K562 (cell line): ENCODE measurements around the gene KCNA10. TPM values are rescaled to one million over a fixed set of nuclear protein-coding genes. Genes with fewer than 3 reads are reported as not detected.

ENCODE experiments used
- ATAC-seq: fragments of 200-7000 bp; cut with Tn5 transposase; 3 replicates; pipeline ENCODE4 v1.9.1; 2020; ENCODE audit warnings: moderate library complexity
- BruUV-seq: library from RNA; stranded (reverse); fragments of 400-500 nt; replicated peaks from 2 replicates; lab custom pipeline; 2021; lab: Mats Ljungman, UMichigan
- CTCF ChIA-PET: fragments of 300-600 bp; formaldehyde crosslinking; extraction: SDS; loops from one replicate; lab custom pipeline; 2021; ENCODE audit warnings: low intra/inter-chr PET ratio; lab: Yijun Ruan, JAX
- POLR2A ChIA-PET: fragments of 300-600, 350-650 bp; sonication (Branson Sonifier 250); formaldehyde crosslinking; extraction: SDS; loops from one replicate; lab custom pipeline; 2021; ENCODE audit warnings: antibody characterized with exemption, inconsistent platforms; lab: Yijun Ruan, JAX
- DNase-seq, 4 experiments: peaks; one replicate each; pipeline versions ENCODE4 v3.0.0 to v3.0.0-alpha.2; 2011 to 2018; ENCODE audit warnings: low spot score in 3 of 4, mixed read lengths in 3 of 4; ENCODE audit errors: extremely low read depth in 1 of 4
- FAIRE-seq: peaks from 2 replicates; lab custom pipeline; 2011; peaks lifted over from hg19 to GRCh38; lab: Jason Lieb, UNC
- H2AFZ ChIP-seq: 2 replicates; pipeline ENCODE4 v1.6.0; 2011; ENCODE audit warnings: low read depth, low read length, control low read depth, inconsistent platforms
- H3K27ac ChIP-seq: fragments of 200-600 bp; 3 replicates; pipeline ENCODE4 v1.8.0; 2011; ENCODE audit warnings: low read depth, mild to moderate bottlenecking, control low read depth, inconsistent platforms, low read length, moderate library complexity, mixed read lengths; ENCODE audit errors: extremely low read depth
- H3K27me3 ChIP-seq, 2 experiments: fragments of 300-600 bp in 1 of 2; 2 replicates in 1 of 2; 3 replicates in 1 of 2; pipeline versions ENCODE4 v1.6.0 to v1.8.0; 2011; ENCODE audit warnings: inconsistent platforms in 2 of 2, low read length in 2 of 2, mild to moderate bottlenecking in 1 of 2, mixed read lengths in 1 of 2, moderate library complexity in 1 of 2; ENCODE audit not compliant: control insufficient read depth in 2 of 2, insufficient read depth in 2 of 2
- H3K36me3 ChIP-seq: fragments of 300-600 bp; 3 replicates; pipeline ENCODE4 v1.8.0; 2011; ENCODE audit warnings: mild to moderate bottlenecking, low read length, inconsistent platforms; ENCODE audit not compliant: control insufficient read depth, insufficient read depth
- H3K4me1 ChIP-seq, 2 experiments: fragments of 200-600 bp in 1 of 2; replicated peaks in 1 of 2; 2 replicates in 1 of 2; 3 replicates in 1 of 2; pipeline versions ENCODE4 v1.5.1 to v1.8.0; 2011; ENCODE audit warnings: inconsistent platforms in 2 of 2, low read length in 2 of 2, mild to moderate bottlenecking in 1 of 2, mixed read lengths in 1 of 2, moderate library complexity in 1 of 2; ENCODE audit not compliant: control insufficient read depth in 2 of 2, insufficient read depth in 2 of 2
- H3K4me2 ChIP-seq: 2 replicates; pipeline ENCODE4 v1.6.1; 2011; ENCODE audit warnings: low read length, control low read depth, inconsistent platforms, mixed read lengths; ENCODE audit not compliant: insufficient read depth
- H3K4me3 ChIP-seq: fragments of 200-600 bp; sonication (generic), shearing (Covaris generic); 2 replicates; pipeline ENCODE4 v1.5.1; 2016; ENCODE audit warnings: control low read depth, inconsistent platforms
- H3K79me2 ChIP-seq: fragments of 200-600 bp; 3 replicates; pipeline ENCODE4 v1.8.0; 2011; ENCODE audit warnings: low read length, inconsistent platforms; ENCODE audit not compliant: control insufficient read depth, insufficient read depth
- H3K9ac ChIP-seq, 2 experiments: 2 replicates each; pipeline versions ENCODE4 v1.6.0 to v1.6.1; 2011; ENCODE audit warnings: low read depth in 2 of 2, low read length in 2 of 2, control low read depth in 1 of 2, inconsistent platforms in 1 of 2, mild to moderate bottlenecking in 1 of 2, mixed read lengths in 1 of 2; ENCODE audit not compliant: insufficient read depth in 1 of 2
- H3K9me1 ChIP-seq: one replicate; pipeline ENCODE4 v1.6.0; 2011; ENCODE audit warnings: inconsistent platforms, mild to moderate bottlenecking, low read length, moderate library complexity; ENCODE audit not compliant: control insufficient read depth, insufficient read depth
- H3K9me3 ChIP-seq: replicated peaks from 2 replicates; pipeline ENCODE4 v1.5.1; 2011; ENCODE audit warnings: low read depth, low read length, inconsistent platforms; ENCODE audit not compliant: control insufficient read depth, insufficient read depth
- H4K20me1 ChIP-seq: replicated peaks from 2 replicates; pipeline ENCODE4 v1.6.1; 2011; ENCODE audit warnings: low read length, inconsistent platforms, mixed read lengths; ENCODE audit not compliant: control insufficient read depth, insufficient read depth
- ADNP ChIP-seq: fragments of 200-800 bp; sonication (Bioruptor generic); IDR thresholded peaks from 2 replicates; pipeline ENCODE4 v1.6.1; 2016; ENCODE audit warnings: missing genetic modification characterization, missing compliant biosample characterization
- CBFA2T2 ChIP-seq: fragments of 450-650 bp; conservative IDR thresholded peaks from 2 replicates; pipeline ENCODE4 v1.6.1; 2017; ENCODE audit warnings: mild to moderate bottlenecking
- KDM2B ChIP-seq: fragments of 250-450 bp; sonication (Bioruptor Pico); IDR thresholded peaks from 2 replicates; pipeline ENCODE4 v1.8.0; 2021; ENCODE audit warnings: mild to moderate bottlenecking, moderate library complexity
- RCOR1 ChIP-seq, 2 experiments: IDR thresholded peaks; 2 replicates each; pipeline ENCODE4 v1.6.1; 2012; ENCODE audit warnings: low read depth in 2 of 2, low read length in 2 of 2, borderline replicate concordance in 1 of 2, improper control_type of control experiment in 1 of 2
- WGBS: fragments of 100-300 bp; shearing (Covaris generic); methylation state at CpG from one replicate; pipeline ENCODE4 v1.1.6; 2016; ENCODE audit warnings: low coverage, mixed read lengths; ENCODE audit not compliant: insufficient coverage; ENCODE audit errors: missing lambda C conversion rate; 5-methylcytosine and 5-hydroxymethylcytosine counted together
- in situ Hi-C: fragments of 300-500 bp; cut with MboI; formaldehyde crosslinking; loops from 4 replicates; pipeline ENCODE4 v1.15.0; 2018; ENCODE audit warnings: inconsistent platforms, mixed read lengths
- intact Hi-C: fragments of 100-400 bp; cut with micrococcal nuclease; formaldehyde crosslinking; loops from 2 replicates; pipeline ENCODE4 v1.14.2; 2022
- polyA plus RNA-seq, 8 experiments: library from polyadenylated mRNA; depleted of rRNA in 4 of 8; stranded (reverse) in 5 of 8; unstranded in 3 of 8; fragments of >200 nt; fragmentation: Nextera tagmentation in 2 of 8; fragmentation: Illumina TruSeq in 1 of 8; extraction: Ambion mirVana in 2 of 8; extraction: Trizol in 1 of 8; gene quantifications; 2 replicates each; pipeline versions ENCODE4 v1.2.1 to v1.2.3, GENCODE V29; 2011 to 2014; ENCODE audit warnings: inconsistent platforms in 1 of 8, missing spikeins in 1 of 8
- total RNA-seq, 7 experiments: library from RNA; depleted of rRNA in 6 of 7; stranded (reverse); fragments of >200 nt in 6 of 7; fragmentation: Illumina TruSeq in 2 of 7; extraction: Trizol in 2 of 7; gene quantifications; 2 replicates each; pipeline versions ENCODE4 v1.2.1 to v1.2.3, GENCODE V29; 2011 to 2021; ENCODE audit warnings: low replicate concordance in 1 of 7

Gene KCNA10
- total and polyA plus RNA-seq, 9 of the 15 experiments (the other 6 are each of a cell fraction or from before 2014, with no cell fraction given): not detected

DNA sequence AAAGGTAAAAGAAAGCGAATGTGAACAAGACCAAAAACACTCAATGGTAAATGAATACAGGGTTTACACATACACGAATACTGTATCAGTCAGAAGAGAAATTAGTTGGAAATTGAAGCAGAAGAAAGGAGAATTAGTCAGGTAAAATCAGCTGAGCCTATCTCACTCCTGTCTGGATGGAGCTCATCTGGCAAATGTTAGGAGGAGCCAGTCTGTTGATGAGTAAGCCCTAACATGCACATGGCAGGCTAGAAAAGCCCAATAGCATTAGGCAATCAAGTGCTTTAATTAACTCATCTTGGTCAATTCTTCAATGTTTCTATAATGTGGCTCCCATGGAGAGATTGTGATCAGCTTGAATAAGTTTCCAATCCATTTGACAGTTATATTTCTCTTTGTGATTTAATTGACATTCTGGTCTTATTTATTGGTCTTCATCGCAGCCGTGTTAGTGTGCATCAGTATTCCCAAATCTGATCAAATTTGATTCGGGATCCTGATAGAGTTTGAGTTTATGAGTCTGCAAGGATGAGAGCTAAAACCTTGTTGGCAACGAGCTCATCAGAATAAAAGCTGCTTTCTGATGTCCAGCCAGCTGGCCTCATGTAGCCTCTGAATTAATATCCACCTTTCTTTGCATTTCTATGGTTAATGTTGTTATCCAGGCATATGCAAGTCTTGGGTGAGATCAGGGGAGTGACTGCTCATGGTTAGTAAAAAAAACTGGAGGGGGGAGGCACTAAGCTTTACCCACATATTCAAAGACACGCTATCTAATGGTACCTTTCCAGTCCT, 22.1 kb upstream of the KCNA10 start (continued):
- TF ChIP-seq CBFA2T2: no peak
- no peak for TF ChIP-seq ADNP (tag)
- TF ChIP-seq RCOR1 (IDR thresholded peaks at IDR 0.05; ENCODE audit: borderline replicate concordance in 1 of 2, low read depth in 2 of 2, low read length in 2 of 2): no peak

DNA sequence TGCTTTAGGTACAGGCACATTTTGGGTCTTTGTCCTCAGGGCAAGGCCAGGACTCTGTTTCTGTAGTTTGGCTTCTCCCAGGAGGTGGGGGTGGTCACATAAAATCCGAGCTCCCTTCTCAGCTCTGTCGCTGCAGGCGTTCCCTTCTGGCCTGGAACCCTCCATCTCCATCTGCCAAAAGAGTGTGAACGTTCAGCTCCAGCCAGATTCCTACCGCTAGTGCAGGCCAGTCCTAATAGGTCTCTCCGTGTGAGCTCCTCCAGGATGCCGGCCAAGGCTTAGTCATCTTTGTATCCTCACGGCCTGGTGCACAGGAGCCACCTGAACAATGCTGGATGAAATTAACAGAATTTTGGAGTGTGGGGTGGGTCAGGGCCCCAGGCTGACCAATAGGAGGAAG, 19.9 kb upstream of the KCNA10 start:
- no peaks in the 10 kb centered on the region for H3K9me1 ChIP-seq
- no peak overlapping the region for H2AFZ ChIP-seq
- H3K4me2 ChIP-seq: no peak overlapping the region
- ChIA-PET POLR2A (interaction anchor here (0.5 kb wide), 1 partner anchor 9 kb away, joined by 3 read pairs; no protein-coding TSS in a partner anchor), CTCF (no interaction called here)
- H3K27me3 ChIP-seq: no peaks in the 10 kb centered on the region; a peak in 1 of 5 replicates
- peaks cover 12% of the 10 kb centered on the region; the same call in 1 of the 2 replicates for H4K20me1 ChIP-seq
- no peak overlapping the region for H3K27ac ChIP-seq
- H3K4me1 ChIP-seq: no peaks in the 10 kb centered on the region
- FAIRE-seq (no peak), DNase-seq (no peak), ATAC-seq (no peak)
- no peak for TF ChIP-seq KDM2B (CRISPR knock-in tag)
- H3K79me2 ChIP-seq: no peaks in the 10 kb centered on the region
- H3K36me3 ChIP-seq: no peaks in the 10 kb centered on the region
- no TSS peak for BruUV-seq
- H3K9me3 ChIP-seq: no peaks in the 10 kb centered on the region
- WGBS: 0% methylated on average over 8 of the region's 8 CpGs
- intact Hi-C loops (no loop called here), in situ Hi-C loops (no loop called here)
- H3K4me3 ChIP-seq: no peak overlapping the region
- H3K9ac ChIP-seq: no peak overlapping the region
